GM19238 (cell line): ENCODE data around the gene LAMTOR2.
"Not testable (repeated sequence)": the region's sequence is repeated elsewhere in the genome, so short reads cannot be mapped to it uniquely, and the experiment has no call there.

Source experiments
- DNase-seq: peaks from one replicate; pipeline ENCODE4 v3.0.0; 2011; ENCODE audit warnings: low spot score; ENCODE audit not compliant: insufficient read length

Gene LAMTOR2

DNA sequence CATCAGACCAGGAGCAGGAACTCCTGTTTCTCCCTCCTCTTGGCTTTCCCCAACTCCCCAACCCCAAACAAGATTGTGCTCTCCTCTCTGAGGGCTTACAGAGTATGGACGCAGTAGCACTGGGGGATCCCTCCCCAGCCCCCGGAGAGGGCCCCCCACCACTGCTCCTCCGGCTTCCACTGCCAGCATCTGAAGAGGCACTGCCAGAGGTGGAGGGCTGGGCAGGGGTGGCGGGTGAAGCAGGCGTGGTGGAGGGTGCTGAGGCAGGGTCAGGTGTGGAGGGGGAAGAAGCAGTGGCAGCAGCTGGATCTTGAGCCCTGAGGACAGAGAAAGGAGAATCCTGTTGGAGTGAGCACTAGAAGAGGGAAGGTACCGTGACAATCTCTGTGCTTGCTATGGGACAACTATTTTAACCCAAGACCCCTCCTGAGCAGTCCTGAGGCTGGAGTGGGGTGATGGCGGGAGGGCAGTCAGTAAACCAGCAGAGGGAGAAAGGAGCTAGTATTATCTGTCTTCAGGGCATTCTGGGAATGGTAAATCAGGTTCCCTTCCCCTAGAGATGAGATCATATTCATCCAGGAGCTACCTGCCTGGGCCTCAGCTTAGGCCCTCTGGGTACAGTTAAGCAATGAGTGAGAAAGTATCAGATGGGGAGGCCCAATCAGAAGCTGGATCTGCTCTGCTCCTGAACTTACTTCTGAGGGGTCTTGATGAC, 3.4 kb upstream of the LAMTOR2 start:
- no peak for DNase-seq

DNA sequence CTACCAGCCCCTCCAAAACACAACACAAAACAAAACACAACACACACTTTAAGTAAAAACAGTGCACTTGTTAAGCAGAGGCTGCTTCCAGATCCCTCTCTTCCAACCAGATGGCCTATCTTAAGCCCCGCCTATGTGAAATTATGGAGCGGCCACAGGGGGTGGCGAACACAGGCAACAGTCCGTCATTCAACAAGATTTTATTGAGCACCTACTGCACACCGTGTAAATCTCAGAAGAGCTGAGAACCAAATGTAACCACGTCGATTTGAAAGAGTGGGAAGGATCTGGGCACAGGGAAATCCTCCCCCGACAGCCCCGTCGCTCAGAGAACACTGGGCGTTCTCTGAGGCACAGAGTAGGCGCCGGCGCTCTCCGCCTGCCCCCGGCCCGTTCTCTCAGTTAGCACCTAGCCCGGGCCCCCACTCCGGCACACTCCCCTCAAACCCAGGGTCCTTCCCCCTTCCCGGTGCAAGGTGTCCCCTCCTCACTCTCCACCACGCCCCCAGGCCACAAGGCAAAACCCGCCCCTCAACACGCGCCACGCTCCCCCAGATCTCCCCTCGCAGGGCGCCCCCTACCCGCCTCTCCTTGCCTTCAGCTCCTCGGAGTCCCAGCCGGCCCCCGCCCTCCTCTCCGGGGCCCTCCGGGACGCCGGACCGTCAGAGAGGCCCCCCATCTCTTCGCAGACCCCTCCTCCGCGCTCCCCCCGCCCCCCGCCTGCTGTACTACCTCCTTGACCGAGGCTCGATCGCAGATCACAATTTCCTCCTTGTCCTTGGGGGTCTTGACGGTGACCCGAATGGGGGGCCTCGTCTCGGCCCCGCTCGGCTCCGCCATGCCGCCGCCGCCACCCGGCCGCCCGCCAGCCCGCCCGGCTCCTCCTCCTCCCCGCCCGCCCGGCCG, 1.5 kb upstream of the LAMTOR2 start:
- DNase-seq: peak; percentile 82

- peak; percentile 91 for DNase-seq
Observed at GRCh38 chr1:156053768-156054499, 648 bp upstream of the LAMTOR2 start, which contains the start of gene UBQLN4. TSS of gene UBQLN4 (minus strand) at chr1:156053798. CDS start at chr1:156053701, 97 bp downstream.

- DNase-seq: no peak
Observed at GRCh38 chr1:156055281-156056048, 883 bp downstream of the LAMTOR2 start.

- no peak for DNase-seq
Observed at GRCh38 chr1:156056326-156056849, 1.8 kb downstream of the LAMTOR2 start.

- no peak for DNase-seq
Observed at GRCh38 chr1:156060937-156061636, 6.5 kb downstream of the LAMTOR2 start, which contains the start of gene RAB25. TSS of gene RAB25 (plus strand) at chr1:156061160. CDS start at chr1:156061401, 241 bp downstream.

- no peak for DNase-seq
Observed at GRCh38 chr1:156062189-156062588, 7.6 kb downstream of the LAMTOR2 start.

DNA sequence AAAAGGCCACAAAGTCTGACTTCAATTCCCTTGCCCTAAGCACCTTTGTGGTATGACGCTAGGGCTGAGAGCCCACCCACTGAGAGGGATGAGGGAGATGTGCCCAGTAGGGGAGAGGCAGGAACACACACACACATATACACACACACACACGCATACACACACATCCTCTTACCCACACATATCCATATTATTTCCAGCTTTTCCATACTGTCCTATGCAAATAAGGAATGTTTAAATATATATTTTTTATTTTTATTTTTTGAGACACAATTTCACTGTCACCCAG, 9.4 kb downstream of the LAMTOR2 start:
- DNase-seq: no peak

GRCh38 chr1:156064615-156065014, 10.0 kb downstream of the LAMTOR2 start:
- no peak for DNase-seq

DNA sequence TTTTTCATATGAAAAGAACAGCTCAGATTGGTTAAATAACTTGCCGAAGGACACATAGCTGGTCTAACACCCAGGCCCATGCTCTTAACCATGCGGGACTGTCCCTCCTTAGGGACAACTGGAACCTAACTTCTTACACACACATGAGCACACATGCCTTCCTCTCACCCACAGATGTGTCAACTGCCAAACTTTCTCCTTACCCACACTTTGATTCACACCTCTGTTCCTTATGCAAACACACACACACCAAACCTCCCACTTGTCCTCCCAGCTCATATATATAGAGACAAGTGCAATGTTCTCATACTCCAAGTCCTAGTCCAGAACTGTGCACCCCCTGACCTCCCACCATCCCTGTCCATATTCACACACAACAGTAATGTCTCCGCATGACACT, 10.6 kb downstream of the LAMTOR2 start:
- no peak for DNase-seq

DNA sequence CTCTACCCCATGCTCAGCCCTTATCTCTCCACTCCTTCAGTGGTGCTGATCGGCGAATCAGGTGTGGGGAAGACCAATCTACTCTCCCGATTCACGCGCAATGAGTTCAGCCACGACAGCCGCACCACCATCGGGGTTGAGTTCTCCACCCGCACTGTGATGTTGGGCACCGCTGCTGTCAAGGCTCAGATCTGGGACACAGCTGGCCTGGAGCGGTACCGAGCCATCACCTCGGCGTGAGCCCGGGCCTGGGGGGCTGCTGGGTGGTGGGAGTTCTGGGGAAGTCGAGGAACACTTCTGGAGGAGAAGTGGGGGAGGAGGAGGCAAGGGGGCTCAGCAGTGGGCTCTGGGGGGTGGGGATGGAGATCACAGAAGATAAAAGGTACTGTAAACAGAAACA, 11.3 kb downstream of the LAMTOR2 start:
- DNase-seq: no peak

- DNase-seq: no peak
Observed at GRCh38 chr1:156067262-156067661, 12.7 kb downstream of the LAMTOR2 start.

DNA sequence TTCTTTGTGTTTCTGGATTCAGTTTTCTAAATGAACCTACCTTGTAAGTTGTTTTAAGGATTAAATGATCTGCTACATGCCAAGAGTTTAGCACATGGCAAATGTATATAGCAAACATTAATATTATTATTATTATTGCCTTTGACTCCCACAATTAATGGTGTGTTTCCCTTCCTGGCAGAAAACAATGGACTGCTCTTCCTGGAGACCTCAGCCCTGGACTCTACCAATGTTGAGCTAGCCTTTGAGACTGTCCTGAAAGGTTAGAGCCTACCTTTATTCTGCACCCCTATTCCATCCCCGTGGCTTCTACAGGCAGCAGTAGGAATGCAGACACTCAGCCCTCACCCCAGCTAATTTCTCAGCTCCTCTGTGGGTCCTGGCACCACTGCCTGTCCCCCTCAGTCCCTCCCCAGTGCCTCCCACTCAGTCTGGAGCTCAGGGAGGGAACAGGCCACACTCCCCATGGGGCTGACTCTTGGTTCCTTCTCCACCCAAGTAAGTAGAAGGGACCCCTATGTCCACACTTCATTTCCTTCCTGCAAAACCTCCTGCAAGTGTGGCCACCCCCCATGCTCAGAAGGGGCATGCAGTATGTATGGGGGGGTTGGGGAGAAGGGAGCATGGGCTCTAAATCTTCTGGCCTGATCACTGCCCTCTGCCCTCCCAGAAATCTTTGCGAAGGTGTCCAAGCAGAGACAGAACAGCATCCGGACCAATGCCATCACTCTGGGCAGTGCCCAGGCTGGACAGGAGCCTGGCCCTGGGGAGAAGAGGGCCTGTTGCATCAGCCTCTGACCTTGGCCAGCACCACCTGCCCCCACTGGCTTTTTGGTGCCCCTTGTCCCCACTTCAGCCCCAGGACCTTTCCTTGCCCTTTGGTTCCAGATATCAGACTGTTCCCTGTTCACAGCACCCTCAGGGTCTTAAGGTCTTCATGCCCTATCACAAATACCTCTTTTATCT, 15.2 kb downstream of the LAMTOR2 start:
- DNase-seq: no peak

- no peak for DNase-seq
Observed at GRCh38 chr1:156070548-156070947, 16.0 kb downstream of the LAMTOR2 start.

DNA sequence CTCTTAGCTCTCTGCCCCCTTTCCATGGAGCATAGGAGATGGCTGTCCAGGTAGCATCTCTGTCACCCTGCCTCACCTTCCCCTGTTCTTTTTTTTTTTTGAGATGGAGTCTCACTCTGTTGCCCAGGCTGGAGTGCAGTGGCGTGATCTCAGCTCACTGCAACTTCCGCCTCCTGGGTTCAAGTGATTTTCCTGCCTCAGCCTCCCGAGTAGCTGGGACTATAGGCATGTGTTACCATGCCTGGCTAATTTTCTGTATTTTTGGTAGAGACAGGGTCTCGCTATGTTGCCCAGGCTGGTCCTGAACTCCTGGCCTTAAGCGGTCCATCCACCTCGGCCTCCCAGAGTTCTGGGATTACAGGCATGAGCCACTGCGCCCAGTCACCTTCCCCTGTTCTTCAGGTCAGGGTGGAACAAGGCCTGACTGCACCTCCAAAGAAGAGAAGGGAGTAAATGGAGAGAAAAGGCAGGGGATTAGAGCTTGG, 16.8 kb downstream of the LAMTOR2 start:
- not testable (repeated sequence) for DNase-seq

DNA sequence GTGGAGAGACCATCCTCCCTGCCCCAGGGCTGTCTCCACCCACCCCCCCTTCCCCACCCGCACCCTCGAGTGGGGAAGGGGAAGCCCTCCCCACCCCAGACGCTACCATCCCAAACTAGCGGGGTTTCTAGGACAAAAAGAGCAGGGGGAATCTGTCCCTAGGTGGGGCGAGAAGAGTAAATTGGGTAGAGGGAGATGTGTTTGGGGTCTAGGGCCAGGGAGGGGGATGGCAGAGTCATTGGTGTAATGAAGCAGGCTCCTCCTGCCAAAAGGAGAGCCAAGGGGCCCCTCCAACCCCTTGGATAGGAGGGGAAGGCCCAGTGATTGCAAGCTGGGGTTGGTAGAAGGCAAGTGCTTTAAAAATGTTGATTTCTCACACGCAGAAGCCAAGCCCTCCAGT, 17.7 kb downstream of the LAMTOR2 start:
- DNase-seq: no peak

GRCh38 chr1:156073110-156073687, 18.6 kb downstream of the LAMTOR2 start:
- DNase-seq: no peak

DNA sequence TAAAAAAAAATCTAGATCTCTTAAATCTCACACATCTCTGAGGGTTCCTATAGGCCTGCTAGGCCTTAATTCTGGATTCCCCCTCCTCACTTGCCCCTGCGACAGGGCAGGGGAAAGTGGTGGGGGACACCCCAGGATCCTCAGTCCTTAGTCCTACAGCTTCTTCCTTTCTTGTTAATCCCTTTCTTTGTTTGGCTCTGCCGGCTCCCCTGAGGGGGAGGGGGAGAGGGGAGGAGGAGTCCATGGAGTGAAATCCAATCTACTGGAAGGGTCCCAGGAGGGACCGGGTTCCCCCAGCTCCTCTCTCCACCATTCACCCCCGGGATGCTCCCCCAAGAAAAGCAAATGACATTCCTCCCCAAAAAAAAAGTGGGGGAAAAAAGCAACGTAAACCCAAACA, 19.2 kb downstream of the LAMTOR2 start:
- DNase-seq: no peak

- DNase-seq: no peak
Observed at GRCh38 chr1:156074661-156075060, 20.1 kb downstream of the LAMTOR2 start.
